GM04504 (cell line): ENCODE measurements around the gene CHRNE.
A peak's percentile ranks its signal among the peaks of the same experiment; 100 is the strongest.

Source experiments
- DNase-seq: peaks from one replicate; pipeline ENCODE4 v3.0.0-alpha.2; 2012; ENCODE audit warnings: low read depth

The CHRNE gene

GRCh38 chr17:4903051-4903818, at the start of gene CHRNE:
CHRNE (minus strand) TSS chr17:4903098; CDS start chr17:4903063, 35 bp downstream.
- DNase-seq: peak; percentile 42

- DNase-seq: no peak
Measured at GRCh38 chr17:4951486-4951885, 48.6 kb upstream of the CHRNE start.

- DNase-seq: no peak
Measured at GRCh38 chr17:4950746-4951204, 47.9 kb upstream of the CHRNE start, which contains the start of gene ENO3. ENO3 (plus strand) TSS chr17:4951119; CDS start chr17:4951830, 711 bp downstream.

- DNase-seq: no peak
Measured at GRCh38 chr17:4950075-4950745, 47.3 kb upstream of the CHRNE start.

GRCh38 chr17:4949321-4950074, 46.6 kb upstream of the CHRNE start:
- DNase-seq: no peak

GRCh38 chr17:4948931-4949320, 46.0 kb upstream of the CHRNE start:
- peak; percentile 84 for DNase-seq

- peak; percentile 88 for DNase-seq
Measured at GRCh38 chr17:4948166-4948930, 45.5 kb upstream of the CHRNE start, which contains the start of gene PFN1. PFN1 (minus strand) TSS chr17:4948530; CDS start chr17:4948394, 136 bp downstream.

- no peak for DNase-seq
Measured at GRCh38 chr17:4947411-4948165, 44.7 kb upstream of the CHRNE start.

GRCh38 chr17:4947010-4947410, 44.1 kb upstream of the CHRNE start:
- no peak for DNase-seq

GRCh38 chr17:4946312-4946976, 43.5 kb upstream of the CHRNE start:
- DNase-seq: no peak

GRCh38 chr17:4945944-4946280, 43.0 kb upstream of the CHRNE start:
- no peak for DNase-seq

- peak; percentile 86 for DNase-seq
Measured at GRCh38 chr17:4945176-4945943, 42.5 kb upstream of the CHRNE start.

GRCh38 chr17:4944554-4945175, 41.8 kb upstream of the CHRNE start:
- DNase-seq: no peak

GRCh38 chr17:4944163-4944553, 41.3 kb upstream of the CHRNE start:
- DNase-seq: no peak

GRCh38 chr17:4942760-4943508, 40.0 kb upstream of the CHRNE start:
- DNase-seq: no peak

- no peak for DNase-seq
Measured at GRCh38 chr17:4941319-4941610, 38.4 kb upstream of the CHRNE start.

GRCh38 chr17:4940555-4941318, 37.8 kb upstream of the CHRNE start:
- DNase-seq: no peak
